H1 (cell line): ENCODE measurements around the gene RALGAPA2. TPM values are rescaled to one million over a fixed set of nuclear protein-coding genes. Genes with fewer than 3 reads are reported as not detected.

ENCODE experiments used
- CTCF ChIA-PET: fragments of 300-600 bp; sonication (Branson Sonifier 250); formaldehyde crosslinking; loops from one replicate; lab custom pipeline; 2021; ENCODE audit not compliant: partially characterized antibody; lab: Charles Lee
- POLR2A ChIA-PET: fragments of 300-600 bp; sonication (Branson Sonifier 250); formaldehyde crosslinking; loops from one replicate; lab custom pipeline; 2021; ENCODE audit warnings: inconsistent platforms; ENCODE audit not compliant: partially characterized antibody; lab: Charles Lee
- DNase-seq, 2 experiments: peaks; one replicate each; pipeline versions ENCODE4 v3.0.0 to v3.0.0-alpha.2; 2010 to 2022; ENCODE audit warnings: low spot score in 2 of 2, low read depth in 1 of 2, mixed read lengths in 1 of 2
- FAIRE-seq: peaks from 2 replicates; lab custom pipeline; 2011; peaks lifted over from hg19 to GRCh38; lab: Jason Lieb, UNC
- H2AFZ ChIP-seq: 2 replicates; pipeline ENCODE4 v1.8.1; 2012; ENCODE audit warnings: low read length, inconsistent platforms
- H2AK5ac ChIP-seq: 2 replicates; pipeline ENCODE4 v1.6.1; 2013; ENCODE audit warnings: low read depth, low read length
- H2BK120ac ChIP-seq: replicated peaks from 2 replicates; pipeline ENCODE3; 2013; ENCODE audit warnings: low read depth, low read length, inconsistent platforms
- H2BK12ac ChIP-seq: 2 replicates; pipeline ENCODE4 v1.6.1; 2013; ENCODE audit warnings: low read depth, low read length
- H2BK15ac ChIP-seq: 2 replicates; pipeline ENCODE4 v1.6.1; 2013; ENCODE audit warnings: low read length
- H2BK20ac ChIP-seq: 2 replicates; pipeline ENCODE4 v1.6.1; 2013; ENCODE audit warnings: low read length
- H2BK5ac ChIP-seq: 2 replicates; pipeline ENCODE4 v1.6.1; 2013; ENCODE audit warnings: low read depth, low read length
- H3K14ac ChIP-seq: 2 replicates; pipeline ENCODE4 v1.6.1; 2013; ENCODE audit warnings: inconsistent platforms; ENCODE audit not compliant: insufficient read length
- H3K18ac ChIP-seq: 2 replicates; pipeline ENCODE4 v1.6.1; 2013; ENCODE audit warnings: low read length; ENCODE audit errors: extremely low read depth
- H3K23ac ChIP-seq: 2 replicates; pipeline ENCODE4 v1.6.1; 2013; ENCODE audit warnings: inconsistent platforms; ENCODE audit not compliant: insufficient read length
- H3K23me2 ChIP-seq: 2 replicates; pipeline ENCODE4 v1.6.1; 2013; ENCODE audit warnings: low read depth, low read length
- H3K27ac ChIP-seq: 2 replicates; pipeline ENCODE4 v1.6.1; 2011; ENCODE audit warnings: low read depth, low read length, inconsistent platforms
- H3K27me3 ChIP-seq, 4 experiments: replicated peaks in 1 of 4; 1 replicate in 1 of 4; 2 replicates in 3 of 4; pipeline versions ENCODE4 v1.6.1 to v1.8.1; 2011 to 2013; ENCODE audit warnings: low read length in 3 of 4, mild to moderate bottlenecking in 3 of 4, inconsistent platforms in 2 of 4, mixed read lengths in 2 of 4, moderate library complexity in 1 of 4; ENCODE audit not compliant: control insufficient read depth in 3 of 4, insufficient read depth in 3 of 4; ENCODE audit errors: extremely low read depth in 1 of 4
- H3K36me3 ChIP-seq, 4 experiments: 2 replicates each; pipeline versions ENCODE4 v1.6.1 to v1.8.1; 2011 to 2013; ENCODE audit warnings: mild to moderate bottlenecking in 4 of 4, low read length in 3 of 4, moderate library complexity in 2 of 4, control low read depth in 1 of 4, inconsistent platforms in 1 of 4; ENCODE audit not compliant: insufficient read depth in 4 of 4, control insufficient read depth in 2 of 4
- H3K4ac ChIP-seq: replicated peaks from 2 replicates; pipeline ENCODE3; 2013; ENCODE audit warnings: low read length, low read depth, mixed read lengths, inconsistent platforms; ENCODE audit not compliant: insufficient read length
- H3K4me1 ChIP-seq, 4 experiments: replicated peaks in 1 of 4; 1 replicate in 1 of 4; 2 replicates in 3 of 4; pipeline versions ENCODE4 v1.6.1 to v1.8.1; 2011 to 2013; ENCODE audit warnings: low read length in 3 of 4, inconsistent platforms in 2 of 4, mixed read lengths in 1 of 4; ENCODE audit not compliant: insufficient read depth in 4 of 4, control insufficient read depth in 3 of 4
- H3K4me2 ChIP-seq, 2 experiments: 2 replicates each; pipeline versions ENCODE4 v1.6.1 to v1.8.1; 2011 to 2013; ENCODE audit warnings: low read depth in 2 of 2, low read length in 2 of 2, control low read depth in 1 of 2, inconsistent platforms in 1 of 2, mild to moderate bottlenecking in 1 of 2; ENCODE audit not compliant: insufficient read depth in 1 of 2
- H3K4me3 ChIP-seq, 4 experiments: fragments of 200-600, 300-600 bp in 1 of 4; sonication (generic), shearing (Covaris generic), sonication (Bioruptor Twin) in 1 of 4; 2 replicates each; pipeline versions ENCODE4 v1.5.1 to v1.8.1; 2011 to 2016; ENCODE audit warnings: low read length in 4 of 4, low read depth in 3 of 4, control low read depth in 2 of 4, inconsistent platforms in 2 of 4, mild to moderate bottlenecking in 2 of 4, mixed read lengths in 1 of 4, moderate library complexity in 1 of 4; ENCODE audit not compliant: insufficient read depth in 2 of 4; ENCODE audit errors: extremely low read depth in 1 of 4
- H3K56ac ChIP-seq: replicated peaks from 2 replicates; pipeline ENCODE3; 2013; ENCODE audit warnings: low read depth, mild to moderate bottlenecking, mixed read lengths, low read length, inconsistent platforms; ENCODE audit not compliant: insufficient read length
- H3K79me1 ChIP-seq: 2 replicates; pipeline ENCODE4 v1.6.1; 2013; ENCODE audit warnings: low read depth, low read length, control low read depth
- H3K79me2 ChIP-seq, 2 experiments: 2 replicates each; pipeline versions ENCODE4 v1.6.1 to v1.8.1; 2012 to 2013; ENCODE audit warnings: low read length in 2 of 2, mild to moderate bottlenecking in 2 of 2, inconsistent platforms in 1 of 2; ENCODE audit not compliant: insufficient read depth in 2 of 2, control insufficient read depth in 1 of 2
- H3K9ac ChIP-seq, 4 experiments: replicated peaks in 1 of 4; 1 replicate in 1 of 4; 2 replicates in 3 of 4; pipeline versions ENCODE4 v1.6.1 to v1.8.1; 2011 to 2013; ENCODE audit warnings: low read depth in 3 of 4, low read length in 3 of 4, control low read depth in 2 of 4, mild to moderate bottlenecking in 2 of 4, moderate library complexity in 2 of 4, inconsistent platforms in 1 of 4; ENCODE audit errors: extremely low read depth in 1 of 4
- H3K9me3 ChIP-seq, 2 experiments: 2 replicates each; pipeline versions ENCODE4 v1.6.1 to v1.8.1; 2012 to 2013; ENCODE audit warnings: mild to moderate bottlenecking in 2 of 2, moderate library complexity in 2 of 2, control low read depth in 1 of 2, inconsistent platforms in 1 of 2, low read depth in 1 of 2, low read length in 1 of 2, mixed read lengths in 1 of 2; ENCODE audit not compliant: insufficient read depth in 2 of 2
- H4K20me1 ChIP-seq, 2 experiments: replicated peaks in 1 of 2; 2 replicates each; pipeline versions ENCODE3 to v1.8.1; 2011 to 2013; ENCODE audit warnings: inconsistent platforms in 2 of 2, low read length in 2 of 2, mild to moderate bottlenecking in 1 of 2; ENCODE audit not compliant: insufficient read depth in 2 of 2, control insufficient read depth in 1 of 2
- H4K5ac ChIP-seq: 2 replicates; pipeline ENCODE4 v1.6.1; 2013; ENCODE audit warnings: low read length, low read depth, mixed read lengths, inconsistent platforms; ENCODE audit not compliant: insufficient read length
- H4K8ac ChIP-seq: 2 replicates; pipeline ENCODE4 v1.8.0; 2013; ENCODE audit warnings: mild to moderate bottlenecking, moderate library complexity, low read length, inconsistent platforms; ENCODE audit not compliant: insufficient read depth; ENCODE audit errors: extremely low read depth
- H4K91ac ChIP-seq: replicated peaks from 2 replicates; pipeline ENCODE3; 2013; ENCODE audit warnings: low read length, mixed read lengths, inconsistent platforms; ENCODE audit not compliant: insufficient read length
- CHD2 ChIP-seq: IDR thresholded peaks from 2 replicates; pipeline ENCODE4 v1.6.1; 2012; ENCODE audit warnings: low read length, improper control_type of control experiment
- GABPA ChIP-seq: IDR thresholded peaks from 2 replicates; pipeline ENCODE4 v1.6.1; 2011; ENCODE audit warnings: mild to moderate bottlenecking, low read length, moderate library complexity, borderline replicate concordance; ENCODE audit not compliant: insufficient read depth
- HDAC2 ChIP-seq, 2 experiments: fragments of 300-600 bp in 1 of 2; sonication (generic) in 1 of 2; IDR thresholded peaks; 2 replicates each; pipeline ENCODE4 v1.6.1; 2011 to 2012; ENCODE audit warnings: low read depth in 2 of 2, low read length in 2 of 2, mild to moderate bottlenecking in 2 of 2, moderate library complexity in 2 of 2, borderline replicate concordance in 1 of 2, inconsistent platforms in 1 of 2
- JUND ChIP-seq: IDR thresholded peaks from 2 replicates; pipeline ENCODE4 v1.6.1; 2011; ENCODE audit warnings: mild to moderate bottlenecking, improper control_type of control experiment, low read length
- KDM1A ChIP-seq: fragments of 200-600, 300-600 bp; sonication (generic); IDR thresholded peaks from 2 replicates; pipeline ENCODE4 v1.7.1; 2016; ENCODE audit warnings: mild to moderate bottlenecking, low read length, borderline replicate concordance
- MAX ChIP-seq: IDR thresholded peaks from 2 replicates; pipeline ENCODE4 v1.6.1; 2012; ENCODE audit warnings: inconsistent platforms
- POLR2AphosphoS5 ChIP-seq: IDR thresholded peaks from 2 replicates; pipeline ENCODE4 v1.6.1; 2011; ENCODE audit warnings: low read depth, low read length
- RAD21 ChIP-seq, 2 experiments: IDR thresholded peaks in 1 of 2; conservative IDR thresholded peaks in 1 of 2; 2 replicates each; pipeline ENCODE4 v1.6.1; 2011; ENCODE audit warnings: low read depth in 2 of 2, low read length in 2 of 2, improper control_type of control experiment in 1 of 2, inconsistent platforms in 1 of 2, mild to moderate bottlenecking in 1 of 2, moderate library complexity in 1 of 2
- TCF12 ChIP-seq: IDR thresholded peaks from 2 replicates; pipeline ENCODE4 v1.6.1; 2011; ENCODE audit warnings: low read depth, mild to moderate bottlenecking, low read length
- WGBS, 2 experiments: shearing (Covaris generic) in 1 of 2; methylation state at CpG; one replicate each; pipeline versions ENCODE4 v1.1.6 to v1.1.7; 2013 to 2015; ENCODE audit warnings: low lambda C conversion rate in 2 of 2, mixed read lengths in 2 of 2, inconsistent platforms in 1 of 2, low coverage in 1 of 2, missing lambda C conversion rate in 1 of 2; ENCODE audit not compliant: insufficient replicate concordance in 2 of 2, insufficient coverage in 1 of 2, insufficient read length in 1 of 2; ENCODE audit errors: extremely low coverage in 1 of 2, missing lambda C conversion rate in 1 of 2; 5-methylcytosine and 5-hydroxymethylcytosine counted together
- polyA plus RNA-seq, 7 experiments: library from polyadenylated mRNA; depleted of rRNA in 3 of 7; stranded (reverse) in 5 of 7; unstranded in 2 of 7; fragments of >200 nt in 5 of 7; fragments of 200-250 nt in 2 of 7; gene quantifications; 1 replicate in 5 of 7; 2 replicates in 1 of 7; 4 replicates in 1 of 7; pipeline versions ENCODE4 v1.2.1 to v1.2.3, GENCODE V29; 2011 to 2013; ENCODE audit warnings: missing spikeins in 2 of 7, mixed read lengths in 2 of 7
- total RNA-seq: library from RNA; stranded (reverse); fragmentation: NEBNext Ultra II Directional; extraction: Animal tissue kit (Norgen Biotek cat#: 25700); gene quantifications from 2 replicates; pipeline ENCODE4 v1.2.1, GENCODE V29; 2021

Gene RALGAPA2
- total and polyA plus RNA-seq, 2 of the 8 experiments (the other 6 are each of a cell fraction or from before 2014, with no cell fraction given): 5.1 to 25.5 TPM

GRCh38 chr20:20740541-20740940, 28.1 kb upstream of the RALGAPA2 start:
- Histone ChIP-seq H3K9ac (no peak overlapping the region), H3K4me1 (peaks cover 4 to 16% (median 13%) of the 10 kb centered on the region in 4 experiments), H3K56ac (no peak overlapping the region), H4K8ac (no peak overlapping the region), H2BK12ac (no peak overlapping the region), H3K14ac (no peak overlapping the region), H2AK5ac (no peak overlapping the region), H4K91ac (no peak overlapping the region), H3K27me3 (no peaks in the 10 kb centered on the region; a peak in 1 of 7 replicates), H2BK20ac (no peak overlapping the region; the same call in 1 of the 2 replicates), H3K23ac (no peak overlapping the region), H3K79me2 (no peaks in the 10 kb centered on the region), H3K36me3 (no peaks in the 10 kb centered on the region), H2BK5ac (no peak overlapping the region), H3K4me2 (no peak overlapping the region), H2BK120ac (no peak overlapping the region), H3K4ac (no peak overlapping the region), H3K27ac (no peak overlapping the region), H3K23me2 (no peaks in the 10 kb centered on the region), H2BK15ac (no peak overlapping the region), H3K79me1 (no peaks in the 10 kb centered on the region), H4K20me1 (no peaks in the 10 kb centered on the region), H3K9me3 (peaks cover 0 to 3% of the 10 kb centered on the region in 2 experiments; a peak in 1 of 4 replicates), H4K5ac (no peak overlapping the region), H3K4me3 (no peak overlapping the region), H2AFZ (no peak overlapping the region), H3K18ac (no peak overlapping the region)
- 92% methylated on average over 4 of the region's 4 CpGs; no CpG with 5 or more reads in 1 of the 2 experiments for WGBS, 2 experiments
- POLR2A ChIA-PET: no interaction called here
- CTCF ChIA-PET: interaction anchor here (2.3 kb wide), 1 partner anchor 79 kb away, joined by 7 read pairs; no protein-coding TSS in a partner anchor
- FAIRE-seq (no peak), DNase-seq (no peak)
- TF ChIP-seq RAD21 (IDR thresholded peaks at IDR 0.05 in 1 of 2, conservative IDR thresholded peaks at IDR 0.05 in 1 of 2; ENCODE audit: low read depth in 2 of 2, low read length in 2 of 2) (no peak), CHD2 (no peak), HDAC2 (IDR thresholded peaks at IDR 0.05; ENCODE audit: borderline replicate concordance in 1 of 2, low read depth in 2 of 2, low read length in 2 of 2) (no peak), GABPA (no peak), JUND (no peak), KDM1A (no peak), MAX (no peak), TCF12 (no peak), POLR2AphosphoS5 (no peak)
